Stomach (tissue), 9 donors: Measurements from ENCODE around the gene FNTB. TPM values are rescaled to one million over a fixed set of nuclear protein-coding genes. Genes with fewer than 3 reads are reported as not detected.
"Not testable (repeated sequence)": the region's sequence is repeated elsewhere in the genome, so short reads cannot be mapped to it uniquely, and the experiment has no call there.

Experiments used
- DNase-seq, 2 donors: peaks; one replicate each; pipeline versions ENCODE4 v3.0.0 to v3.0.0-alpha.2; 2013 to 2019
- H3K27ac ChIP-seq, 5 donors: fragments of 200-600 bp in 4 of 5; sonication (generic) in 4 of 5; one replicate each; pipeline ENCODE4 v1.5.1; 2013 to 2019; ENCODE audit warnings: mild to moderate bottlenecking in 1 of 5, moderate library complexity in 1 of 5
- H3K27me3 ChIP-seq, 3 donors: fragments of 200-600 bp; sonication (generic); one replicate each; pipeline ENCODE4 v1.5.1; 2017 to 2019; ENCODE audit warnings: mixed run types in 1 of 3
- H3K36me3 ChIP-seq, 4 donors: fragments of 200-600 bp; sonication (generic); 1 replicate in 3 of 4; 2 replicates in 1 of 4; pipeline ENCODE4 v1.5.1; 2016 to 2019
- H3K4me1 ChIP-seq, 4 donors: fragments of 200-600 bp; sonication (generic); one replicate each; pipeline ENCODE4 v1.5.1; 2016 to 2019
- H3K4me3 ChIP-seq, 4 donors: fragments of 200-600 bp; sonication (generic) in 3 of 4; one replicate each; pipeline ENCODE4 v1.5.1; 2016 to 2019; ENCODE audit warnings: mild to moderate bottlenecking in 1 of 4
- H3K9me3 ChIP-seq, 4 donors: fragments of 200-600 bp; sonication (generic); one replicate each; pipeline ENCODE4 v1.5.1; 2016 to 2019
- EP300 ChIP-seq: sonication (generic); formaldehyde crosslinking; IDR thresholded peaks from one replicate; pipeline ENCODE4 v1.6.1; 2017; ENCODE audit warnings: antibody characterized with exemption
- POLR2A ChIP-seq, 4 donors: fragments of 450-650 bp; IDR thresholded peaks; one replicate each; pipeline ENCODE4 v1.6.1; 2016; ENCODE audit warnings: antibody characterized with exemption in 4 of 4, control low read depth in 2 of 4, mild to moderate bottlenecking in 1 of 4, moderate library complexity in 1 of 4
- POLR2AphosphoS5 ChIP-seq, 3 donors: sonication (generic); formaldehyde crosslinking; IDR thresholded peaks; one replicate each; pipeline ENCODE4 v1.6.1; 2016; ENCODE audit warnings: antibody characterized with exemption in 3 of 3
- WGBS, 5 donors: extraction: QIAGEN DNeasy Blood & Tissue Kit in 3 of 5; methylation state at CpG; one replicate each; pipeline versions ENCODE4 v1.1.5 to v1.1.7; 2013 to 2018; 5-methylcytosine and 5-hydroxymethylcytosine counted together
- intact Hi-C: fragments of 100-400 bp; cut with DNase I; formaldehyde crosslinking; loops from one replicate; pipeline ENCODE4 v1.15.1; 2023; ENCODE audit warnings: low total_unique reads
- polyA plus RNA-seq, 3 donors: library from polyadenylated mRNA; stranded (reverse); fragments of 200-250 nt; gene quantifications; one replicate each; pipeline ENCODE4 v1.2.3, GENCODE V29; 2013
- total RNA-seq, 5 donors: library from RNA; depleted of rRNA; stranded (reverse); fragments of >200 nt; gene quantifications; one replicate each; pipeline versions ENCODE4 v1.1.0 to v1.2.3, GENCODE V29; 2014 to 2016
- TF ChIP-seq, protein P1 (sequence below), 7 experiments: fragments of 450-650 bp in 4 of 7; fragments of 200-600 bp in 3 of 7; sonication (generic) in 3 of 7; IDR thresholded peaks; one replicate each; pipeline ENCODE4 v1.5.1; 2016 to 2019; ENCODE audit warnings: antibody characterized with exemption in 7 of 7, control low read depth in 2 of 7, mild to moderate bottlenecking in 1 of 7
- donor health status: healthy with polysubstance abuse.
- donor health status: Bipolar disorder and iron deficiency.
- donor health status: healthy.

The FNTB gene
- total and polyA plus RNA-seq, 8 donors = 2.9 to 18.3 (median 6.3) TPM; not detected in 1

- whole genome bisulfite sequencing, 5 donors = 46 to 59% (median 54%) methylated on average over 3 of the region's 3 CpGs
- Histone ChIP-seq H3K27ac (no peak overlapping the region), H3K9me3 (no peaks in the 10 kb centered on the region), H3K27me3 (no peaks in the 10 kb centered on the region), H3K36me3 (peaks cover 4 to 64% (median 58%) of the 10 kb centered on the region in 4 donors), H3K4me1 (peaks cover 0 to 16% (median 3%) of the 10 kb centered on the region in 4 donors), H3K4me3 (no peak overlapping the region)
- TF ChIP-seq POLR2AphosphoS5 (IDR thresholded peaks at IDR 0.05) = no peak
- TF ChIP-seq EP300 = no peak
- no peak for TF ChIP-seq POLR2A (IDR thresholded peaks at IDR 0.05)
- TF ChIP-seq, protein P1, sequence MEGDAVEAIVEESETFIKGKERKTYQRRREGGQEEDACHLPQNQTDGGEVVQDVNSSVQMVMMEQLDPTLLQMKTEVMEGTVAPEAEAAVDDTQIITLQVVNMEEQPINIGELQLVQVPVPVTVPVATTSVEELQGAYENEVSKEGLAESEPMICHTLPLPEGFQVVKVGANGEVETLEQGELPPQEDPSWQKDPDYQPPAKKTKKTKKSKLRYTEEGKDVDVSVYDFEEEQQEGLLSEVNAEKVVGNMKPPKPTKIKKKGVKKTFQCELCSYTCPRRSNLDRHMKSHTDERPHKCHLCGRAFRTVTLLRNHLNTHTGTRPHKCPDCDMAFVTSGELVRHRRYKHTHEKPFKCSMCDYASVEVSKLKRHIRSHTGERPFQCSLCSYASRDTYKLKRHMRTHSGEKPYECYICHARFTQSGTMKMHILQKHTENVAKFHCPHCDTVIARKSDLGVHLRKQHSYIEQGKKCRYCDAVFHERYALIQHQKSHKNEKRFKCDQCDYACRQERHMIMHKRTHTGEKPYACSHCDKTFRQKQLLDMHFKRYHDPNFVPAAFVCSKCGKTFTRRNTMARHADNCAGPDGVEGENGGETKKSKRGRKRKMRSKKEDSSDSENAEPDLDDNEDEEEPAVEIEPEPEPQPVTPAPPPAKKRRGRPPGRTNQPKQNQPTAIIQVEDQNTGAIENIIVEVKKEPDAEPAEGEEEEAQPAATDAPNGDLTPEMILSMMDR (IDR thresholded peaks at IDR 0.05) = no peak
- no peak for DNase-seq
- intact Hi-C loops = no loop called here
Observed at GRCh38 chr14:65028937-65029336, 42.2 kb downstream of the FNTB start.

DNA sequence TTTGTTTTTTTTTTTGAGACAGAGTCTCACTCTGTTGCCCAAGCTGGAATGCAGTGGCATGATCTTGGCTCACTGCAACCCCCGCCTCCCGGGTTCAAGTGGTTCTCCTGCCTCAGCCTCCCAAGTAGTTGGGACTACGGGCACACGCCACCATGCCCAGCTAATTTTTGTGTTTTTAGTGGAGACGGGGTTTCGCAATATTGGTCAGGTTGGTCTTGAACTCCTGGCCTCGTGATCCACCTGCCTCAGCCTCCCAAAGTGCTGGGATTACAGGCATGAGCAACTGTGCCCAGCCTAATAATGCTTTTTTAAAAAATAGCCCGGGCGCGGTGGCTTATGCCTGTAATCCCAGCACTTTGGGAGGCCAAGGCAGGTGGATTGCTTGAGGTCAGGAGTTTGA, 44.6 kb downstream of the FNTB start:
- 93 to 98% (median 97%) methylated on average over 10 of the region's 10 CpGs for WGBS, 5 donors
- intact Hi-C loops = not testable (repeated sequence)

GRCh38 chr14:65032319-65032718, 45.6 kb downstream of the FNTB start:
- H3K27ac ChIP-seq = no peak overlapping the region
- no peaks in the 10 kb centered on the region for H3K9me3 ChIP-seq
- H3K27me3 ChIP-seq = no peaks in the 10 kb centered on the region
- no peak overlapping the region for H3K4me3 ChIP-seq
- TF ChIP-seq EP300 (no peak), POLR2A (IDR thresholded peaks at IDR 0.05) (no peak), POLR2AphosphoS5 (IDR thresholded peaks at IDR 0.05) (no peak)
- TF ChIP-seq, protein P1 (IDR thresholded peaks at IDR 0.05) = no peak
- intact Hi-C loops = no loop called here
- H3K36me3 ChIP-seq = peaks cover 4 to 56% (median 55%) of the 10 kb centered on the region in 4 donors
- H3K4me1 ChIP-seq = peaks cover 0 to 17% (median 6%) of the 10 kb centered on the region in 4 donors
- no peak for DNase-seq
- WGBS, 5 donors = 94 to 97% (median 96%) methylated on average over 11 of the region's 11 CpGs

More for the DNA sequence above, 44.6 kb downstream of the FNTB start:
- not testable (repeated sequence) for H3K27ac ChIP-seq, H3K4me3 ChIP-seq, DNase-seq, H3K9me3 ChIP-seq, H3K27me3 ChIP-seq
- H3K4me1 ChIP-seq = peaks cover 0 to 17% (median 8%) of the 10 kb centered on the region in 4 donors
- peaks cover 4 to 64% (median 59%) of the 10 kb centered on the region in 4 donors for H3K36me3 ChIP-seq

DNA sequence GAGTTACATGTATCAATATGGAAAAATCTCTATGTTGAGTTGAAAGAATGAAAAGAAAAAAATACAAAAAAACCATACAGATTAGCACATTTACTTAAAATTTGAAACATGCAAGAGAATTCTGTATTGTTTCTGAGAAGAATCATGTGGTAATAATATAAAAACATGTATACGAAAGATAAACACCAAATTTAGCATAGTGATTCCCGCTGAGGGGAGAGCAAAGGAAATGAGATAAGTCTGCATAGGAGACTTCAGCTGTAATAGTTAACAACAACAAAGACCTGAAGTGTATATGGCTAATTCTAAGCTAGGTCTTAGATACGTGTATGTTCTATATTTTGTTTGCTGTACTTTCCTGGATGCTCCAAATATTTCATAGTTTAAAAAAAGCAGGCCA, 46.5 kb downstream of the FNTB start:
- Histone ChIP-seq H3K4me1 (peaks cover 0 to 17% (median 6%) of the 10 kb centered on the region in 4 donors), H3K36me3 (peaks cover 0 to 51% (median 46%) of the 10 kb centered on the region in 4 donors), H3K27me3 (no peaks in the 10 kb centered on the region), H3K27ac (no peak overlapping the region), H3K4me3 (no peak overlapping the region), H3K9me3 (no peaks in the 10 kb centered on the region)
- TF ChIP-seq POLR2AphosphoS5 (IDR thresholded peaks at IDR 0.05) = no peak
- TF ChIP-seq, protein P1 (IDR thresholded peaks at IDR 0.05) = no peak
- TF ChIP-seq POLR2A (IDR thresholded peaks at IDR 0.05) = no peak
- TF ChIP-seq EP300 = no peak
- 83 to 96% (median 95%) methylated on average over 3 of the region's 3 CpGs for WGBS, 5 donors
- DNase-seq = no peak
- intact Hi-C loops = no loop called here

DNA sequence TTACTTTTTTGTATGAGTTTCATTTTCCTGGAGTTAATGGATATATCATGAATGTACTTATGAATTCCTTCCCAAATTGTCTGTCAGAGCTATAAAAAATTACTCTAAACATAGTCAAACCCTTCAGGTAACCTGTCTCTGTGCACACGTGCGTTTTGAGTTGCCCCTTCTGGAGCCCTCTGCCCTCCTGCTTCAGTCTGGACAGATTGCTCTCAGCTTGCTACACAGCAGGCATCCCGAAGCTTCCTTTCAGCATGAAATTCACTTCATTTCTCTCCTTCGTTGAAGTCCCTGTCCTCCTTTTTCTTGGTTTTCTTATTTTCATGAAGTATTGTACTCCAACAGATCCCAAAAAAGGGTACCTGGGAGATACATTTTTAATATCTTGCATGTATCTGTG, 47.3 kb downstream of the FNTB start:
- H3K9me3 ChIP-seq = no peaks in the 10 kb centered on the region
- no peak overlapping the region for H3K4me3 ChIP-seq
- peaks cover 0 to 45% (median 42%) of the 10 kb centered on the region in 4 donors for H3K36me3 ChIP-seq
- intact Hi-C loops = no loop called here
- DNase-seq = no peak
- WGBS, 5 donors = 84 to 96% (median 93%) methylated on average over 4 of the region's 4 CpGs
- peaks cover 0 to 13% (median 6%) of the 10 kb centered on the region in 4 donors for H3K4me1 ChIP-seq
- no peak for TF ChIP-seq POLR2AphosphoS5 (IDR thresholded peaks at IDR 0.05)
- no peak for TF ChIP-seq EP300
- TF ChIP-seq, protein P1 (IDR thresholded peaks at IDR 0.05) = no peak
- TF ChIP-seq POLR2A (IDR thresholded peaks at IDR 0.05) = no peak
- no peak overlapping the region for H3K27ac ChIP-seq
- no peaks in the 10 kb centered on the region for H3K27me3 ChIP-seq
